Ramos (cell line): ENCODE measurements around the gene ADM.

Experiments
- in situ Hi-C: fragments of 300-500 bp; cut with MboI; formaldehyde crosslinking; loops from one replicate; pipeline ENCODE4 v1.14.3; 2022; ENCODE audit warnings: low sequenced_read_pairs; ENCODE audit not compliant: unreplicated experiment

The ADM gene

DNA sequence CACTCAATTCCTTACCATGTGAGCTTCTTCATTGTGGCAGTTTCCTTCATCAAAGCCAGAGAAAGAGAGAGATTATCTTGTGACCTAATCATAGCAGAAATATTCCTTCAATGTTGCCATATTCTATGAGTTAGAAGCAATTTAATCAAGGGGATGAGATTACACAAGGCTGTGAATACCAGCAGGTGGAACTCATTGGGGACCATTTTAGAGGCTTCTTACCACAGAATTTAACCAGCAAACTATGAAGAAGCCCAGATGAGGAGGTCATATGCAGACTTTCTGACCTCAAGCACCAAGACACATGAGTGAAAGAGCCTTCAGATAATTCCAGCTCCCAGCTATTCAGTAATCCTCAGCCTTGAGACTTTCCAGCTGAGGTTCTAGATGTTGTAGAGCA lies 51.3 kb downstream of the ADM start:
- in situ Hi-C loops = no loop called here
